Keratinocyte (primary cell): Measurements from ENCODE around the gene PTP4A2. TPM values are rescaled to one million over a fixed set of nuclear protein-coding genes. Genes with fewer than 3 reads are reported as not detected.

Source experiments
- DNase-seq: peaks from one replicate; pipeline ENCODE4 v3.0.0-alpha.2; 2011; ENCODE audit warnings: low read depth, missing footprints, low spot score
- FAIRE-seq: peaks from 2 replicates; lab custom pipeline; 2011; peaks lifted over from hg19 to GRCh38; lab: Jason Lieb, UNC
- H2AFZ ChIP-seq: 2 replicates; pipeline ENCODE4 v1.6.0; 2012; ENCODE audit warnings: low read length, control low read depth, inconsistent platforms; ENCODE audit not compliant: control insufficient read depth
- H3K27ac ChIP-seq: 2 replicates; pipeline ENCODE4 v1.5.1; 2011; ENCODE audit warnings: low read length; ENCODE audit not compliant: control insufficient read depth, insufficient read depth
- H3K27me3 ChIP-seq: 3 replicates; pipeline ENCODE4 v1.6.0; 2011; ENCODE audit warnings: low read length; ENCODE audit not compliant: control insufficient read depth, insufficient read depth; ENCODE audit errors: extremely low read depth
- H3K36me3 ChIP-seq, 2 experiments: 2 replicates in 1 of 2; 3 replicates in 1 of 2; pipeline ENCODE4 v1.5.1; 2011; ENCODE audit warnings: low read length in 2 of 2, mild to moderate bottlenecking in 1 of 2; ENCODE audit not compliant: control insufficient read depth in 2 of 2, insufficient read depth in 2 of 2; ENCODE audit errors: extremely low read depth in 1 of 2
- H3K4me1 ChIP-seq: 3 replicates; pipeline ENCODE4 v1.5.1; 2011; ENCODE audit warnings: low read length; ENCODE audit not compliant: control insufficient read depth, insufficient read depth; ENCODE audit errors: extremely low read depth
- H3K4me2 ChIP-seq: 3 replicates; pipeline ENCODE4 v1.6.0; 2011; ENCODE audit warnings: low read depth, low read length; ENCODE audit not compliant: control insufficient read depth, insufficient read depth; ENCODE audit errors: extremely low read depth
- H3K4me3 ChIP-seq, 3 experiments: fragments of 200-600 bp in 1 of 3; sonication (generic) in 1 of 3; 2 replicates in 2 of 3; 3 replicates in 1 of 3; pipeline ENCODE4 v1.5.1; 2011 to 2016; ENCODE audit warnings: low read length in 3 of 3, mild to moderate bottlenecking in 3 of 3, control low read depth in 2 of 3, inconsistent platforms in 1 of 3, low read depth in 1 of 3, mixed read lengths in 1 of 3, mixed run types in 1 of 3, moderate library complexity in 1 of 3; ENCODE audit not compliant: control insufficient read depth in 2 of 3, insufficient read depth in 2 of 3; ENCODE audit errors: extremely low read depth in 1 of 3
- H3K79me2 ChIP-seq: 2 replicates; pipeline ENCODE4 v1.6.0; 2012; ENCODE audit warnings: low read length; ENCODE audit not compliant: control insufficient read depth, insufficient read depth
- H3K9ac ChIP-seq: 3 replicates; pipeline ENCODE4 v1.6.0; 2011; ENCODE audit warnings: low read length; ENCODE audit not compliant: control insufficient read depth, insufficient read depth; ENCODE audit errors: extremely low read depth
- H3K9me1 ChIP-seq: 3 replicates; pipeline ENCODE4 v1.6.0; 2011; ENCODE audit warnings: low read length; ENCODE audit not compliant: control insufficient read depth, insufficient read depth; ENCODE audit errors: extremely low read depth
- H3K9me3 ChIP-seq: 2 replicates; pipeline ENCODE4 v1.5.1; 2012; ENCODE audit warnings: low read depth, low read length; ENCODE audit not compliant: control insufficient read depth
- H4K20me1 ChIP-seq: 3 replicates; pipeline ENCODE4 v1.6.0; 2011; ENCODE audit warnings: low read length; ENCODE audit not compliant: control insufficient read depth, insufficient read depth; ENCODE audit errors: extremely low read depth
- EZH2 ChIP-seq: IDR thresholded peaks from one replicate; pipeline ENCODE4 v1.6.1; 2012; ENCODE audit warnings: inconsistent platforms, mild to moderate bottlenecking, low read length, moderate library complexity
- dilution Hi-C: fragments of 300-500 bp; cut with MboI; formaldehyde crosslinking; loops from one replicate; pipeline ENCODE4 v1.7.0; 2020; ENCODE audit warnings: low sequenced_read_pairs; ENCODE audit not compliant: extremely low pct_ligation_motif_present
- polyA plus RNA-seq, 5 experiments: library from polyadenylated mRNA; depleted of rRNA in 3 of 5; stranded (reverse) in 3 of 5; stranded (forward) in 1 of 5; unstranded in 1 of 5; fragments of >200 nt; gene quantifications; 1 replicate in 1 of 5; 2 replicates in 3 of 5; 3 replicates in 1 of 5; pipeline versions ENCODE4 v1.2.1 to v1.2.3, GENCODE V29; 2011 to 2012; ENCODE audit warnings: missing spikeins in 2 of 5, low read depth in 1 of 5, low replicate concordance in 1 of 5
- TF ChIP-seq, protein P1 (sequence below), 3 experiments: IDR thresholded peaks in 1 of 3; conservative IDR thresholded peaks in 1 of 3; optimal IDR thresholded peaks in 1 of 3; 2 replicates in 2 of 3; 3 replicates in 1 of 3; pipeline versions ENCODE3 to v1.5.1; 2011; ENCODE audit warnings: low read length in 3 of 3, mild to moderate bottlenecking in 3 of 3, moderate library complexity in 2 of 3, control low read depth in 1 of 3, inconsistent platforms in 1 of 3; ENCODE audit not compliant: insufficient read depth in 2 of 3; ENCODE audit errors: extremely low read depth in 1 of 3

Gene PTP4A2
- polyA plus RNA-seq, 1 donor (not counting 4 experiments of a cell fraction or from before 2014, with no cell fraction given), result 368 TPM

DNA sequence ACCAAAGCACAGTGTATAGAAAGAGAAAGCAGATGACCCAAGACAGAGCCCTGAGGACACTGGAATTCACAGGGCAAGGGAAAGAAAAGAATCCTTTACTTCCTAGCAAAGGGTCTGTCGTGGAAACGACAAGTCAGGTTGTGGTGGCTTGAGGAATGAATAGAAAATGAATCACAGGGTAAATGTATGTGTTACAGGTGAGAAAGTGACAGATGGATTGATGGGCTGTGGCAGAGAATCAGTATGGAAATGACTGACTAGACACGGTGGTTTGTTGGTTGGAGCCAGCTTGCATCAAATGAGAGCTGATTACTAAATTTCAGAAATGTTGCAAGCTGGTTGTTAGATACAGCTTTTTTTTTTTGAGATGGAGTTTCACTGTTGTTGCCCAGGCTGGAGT, 46.9 kb downstream of the PTP4A2 start:
- Histone ChIP-seq H3K4me1 (no peaks in the 10 kb centered on the region), H3K36me3 (no peaks in the 10 kb centered on the region), H3K4me2 (no peak overlapping the region), H3K4me3 (no peak overlapping the region), H3K79me2 (no peaks in the 10 kb centered on the region), H3K27me3 (no peaks in the 10 kb centered on the region), H2AFZ (no peak overlapping the region), H3K27ac (no peak overlapping the region), H3K9me1 (no peaks in the 10 kb centered on the region), H4K20me1 (no peaks in the 10 kb centered on the region), H3K9me3 (no peaks in the 10 kb centered on the region), H3K9ac (no peak overlapping the region)
- no peak for FAIRE-seq
- dilution Hi-C loops, result no loop called here
- no peak for TF ChIP-seq EZH2
- TF ChIP-seq, protein P1, sequence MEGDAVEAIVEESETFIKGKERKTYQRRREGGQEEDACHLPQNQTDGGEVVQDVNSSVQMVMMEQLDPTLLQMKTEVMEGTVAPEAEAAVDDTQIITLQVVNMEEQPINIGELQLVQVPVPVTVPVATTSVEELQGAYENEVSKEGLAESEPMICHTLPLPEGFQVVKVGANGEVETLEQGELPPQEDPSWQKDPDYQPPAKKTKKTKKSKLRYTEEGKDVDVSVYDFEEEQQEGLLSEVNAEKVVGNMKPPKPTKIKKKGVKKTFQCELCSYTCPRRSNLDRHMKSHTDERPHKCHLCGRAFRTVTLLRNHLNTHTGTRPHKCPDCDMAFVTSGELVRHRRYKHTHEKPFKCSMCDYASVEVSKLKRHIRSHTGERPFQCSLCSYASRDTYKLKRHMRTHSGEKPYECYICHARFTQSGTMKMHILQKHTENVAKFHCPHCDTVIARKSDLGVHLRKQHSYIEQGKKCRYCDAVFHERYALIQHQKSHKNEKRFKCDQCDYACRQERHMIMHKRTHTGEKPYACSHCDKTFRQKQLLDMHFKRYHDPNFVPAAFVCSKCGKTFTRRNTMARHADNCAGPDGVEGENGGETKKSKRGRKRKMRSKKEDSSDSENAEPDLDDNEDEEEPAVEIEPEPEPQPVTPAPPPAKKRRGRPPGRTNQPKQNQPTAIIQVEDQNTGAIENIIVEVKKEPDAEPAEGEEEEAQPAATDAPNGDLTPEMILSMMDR (optimal IDR thresholded peaks at IDR 0.05 in 1 of 3, IDR thresholded peaks at IDR 0.05 in 1 of 3, conservative IDR thresholded peaks at IDR 0.05 in 1 of 3; ENCODE audit: extremely low read depth in 1 of 3, insufficient read depth in 2 of 3, low read length in 3 of 3), result no peak
- DNase-seq, result no peak

DNA sequence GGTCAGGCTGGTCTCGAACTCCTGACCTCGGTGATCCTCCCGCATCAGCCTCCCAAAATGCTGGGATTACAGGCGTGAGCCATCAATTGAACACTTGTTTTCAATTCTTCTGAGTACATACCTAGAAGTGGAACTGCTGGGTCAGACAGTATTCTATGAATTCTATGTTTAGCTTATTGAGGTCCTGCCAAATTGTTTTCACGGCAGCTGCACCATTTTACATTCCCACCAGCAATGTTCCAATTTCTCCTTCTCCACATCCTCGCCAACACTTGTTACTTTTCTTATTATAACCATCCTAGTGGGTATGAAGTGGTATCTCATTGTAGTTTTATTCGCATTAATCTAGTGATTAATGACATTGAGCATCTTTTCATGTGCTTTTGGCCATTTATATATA, 49.9 kb downstream of the PTP4A2 start:
- H3K27ac ChIP-seq, result no peak overlapping the region
- no peaks in the 10 kb centered on the region for H3K79me2 ChIP-seq
- dilution Hi-C loops, result no loop called here
- H3K27me3 ChIP-seq, result no peaks in the 10 kb centered on the region
- H3K36me3 ChIP-seq, result no peaks in the 10 kb centered on the region
- DNase-seq (no peak), FAIRE-seq (no peak)
- TF ChIP-seq EZH2, result no peak
- TF ChIP-seq, protein P1 (optimal IDR thresholded peaks at IDR 0.05 in 1 of 3, IDR thresholded peaks at IDR 0.05 in 1 of 3, conservative IDR thresholded peaks at IDR 0.05 in 1 of 3; ENCODE audit: extremely low read depth in 1 of 3, insufficient read depth in 2 of 3, low read length in 3 of 3), result no peak
- H3K9me3 ChIP-seq, result no peaks in the 10 kb centered on the region
- no peak overlapping the region for H3K4me3 ChIP-seq
- no peaks in the 10 kb centered on the region for H3K4me1 ChIP-seq
- H2AFZ ChIP-seq, result no peak overlapping the region
- no peak overlapping the region for H3K9ac ChIP-seq
- H4K20me1 ChIP-seq, result no peaks in the 10 kb centered on the region
- no peak overlapping the region for H3K4me2 ChIP-seq
- no peaks in the 10 kb centered on the region for H3K9me1 ChIP-seq
